Measurements from ENCODE around the gene ACOT4. TPM values are rescaled to one million over a fixed set of nuclear protein-coding genes. Genes with fewer than 3 reads are reported as not detected.
A peak's percentile ranks its signal among the peaks of the same experiment; 100 is the strongest.
"Not testable (repeated sequence)": the region's sequence is repeated elsewhere in the genome, so short reads cannot be mapped to it uniquely, and the experiment has no call there.

The ACOT4 gene
- total RNA-seq, 2 donors from 2014 or later: 2.3 to 3.4 TPM

DNA sequence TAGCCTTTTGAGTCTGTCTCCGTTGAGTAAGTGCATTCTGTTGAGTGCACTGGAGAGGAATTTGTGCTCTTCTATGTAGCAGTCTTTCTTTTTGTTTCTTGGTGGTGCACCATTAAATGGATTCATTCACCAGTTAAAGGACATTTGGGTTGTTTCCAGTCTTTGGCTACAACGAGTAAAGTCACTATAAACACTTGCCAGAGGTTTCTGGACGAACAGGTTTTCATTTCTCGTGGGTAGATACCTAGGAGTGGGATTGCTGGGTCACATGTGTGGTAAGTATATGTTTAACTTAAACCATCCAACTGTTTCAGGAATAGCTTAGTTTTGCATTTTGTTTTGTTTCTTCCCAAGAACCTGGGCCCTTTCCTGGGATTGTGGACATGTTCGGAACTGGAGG, 18.6 kb upstream of the ACOT4 start:
- ATAC-seq; DNase-seq; intact Hi-C loops (cut with DNase I, micrococcal nuclease): not testable (repeated sequence)

DNA sequence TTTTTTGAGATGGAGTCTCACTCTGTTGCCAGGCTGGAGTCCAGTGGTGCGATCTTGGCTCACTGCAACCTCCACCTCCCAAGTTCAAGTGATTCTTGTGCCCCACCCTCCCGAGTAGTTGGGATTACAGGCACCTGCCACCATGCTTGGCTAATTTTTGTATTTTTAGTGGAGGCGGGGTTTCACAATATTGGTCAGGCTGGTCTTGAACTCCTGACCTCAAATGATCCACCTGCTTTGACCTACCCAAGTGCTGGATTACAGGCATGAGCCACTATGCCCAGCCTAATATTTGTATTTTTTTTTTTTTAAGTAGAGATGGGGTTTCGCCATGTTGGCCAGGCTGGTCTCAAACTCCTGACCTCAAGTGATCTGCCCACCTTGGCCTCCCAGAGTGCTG, 17.9 kb upstream of the ACOT4 start:
- intact Hi-C loops (cut with DNase I, micrococcal nuclease); ATAC-seq; DNase-seq: not testable (repeated sequence)

DNA sequence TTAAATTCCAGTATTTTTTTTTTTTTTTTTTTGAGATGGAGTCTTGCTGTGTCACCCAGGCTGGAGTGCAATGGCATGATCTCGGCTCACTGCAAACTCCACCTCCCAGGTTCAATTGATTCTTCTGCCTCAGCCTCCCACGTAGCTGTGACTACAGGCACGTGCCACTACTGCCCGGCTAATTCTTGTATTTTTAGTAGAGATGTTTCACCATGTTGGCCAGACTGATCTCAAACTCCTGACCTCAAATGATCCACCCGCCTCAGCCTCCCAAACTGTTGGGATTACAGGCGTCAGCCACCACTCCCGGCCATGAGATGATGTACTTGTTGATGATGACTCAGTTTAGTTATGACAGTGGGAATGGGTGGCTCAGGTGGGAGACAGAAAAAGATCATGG, 17.4 kb upstream of the ACOT4 start:
- ATAC-seq; intact Hi-C loops (cut with DNase I, micrococcal nuclease); DNase-seq: not testable (repeated sequence)

- DNase-seq (no peak), ATAC-seq (no peak)
- intact Hi-C loops (cut with DNase I, micrococcal nuclease): no loop called here
These were observed 15.3 kb upstream of the ACOT4 start for GRCh38 chr14:73576391-73576790.

DNA sequence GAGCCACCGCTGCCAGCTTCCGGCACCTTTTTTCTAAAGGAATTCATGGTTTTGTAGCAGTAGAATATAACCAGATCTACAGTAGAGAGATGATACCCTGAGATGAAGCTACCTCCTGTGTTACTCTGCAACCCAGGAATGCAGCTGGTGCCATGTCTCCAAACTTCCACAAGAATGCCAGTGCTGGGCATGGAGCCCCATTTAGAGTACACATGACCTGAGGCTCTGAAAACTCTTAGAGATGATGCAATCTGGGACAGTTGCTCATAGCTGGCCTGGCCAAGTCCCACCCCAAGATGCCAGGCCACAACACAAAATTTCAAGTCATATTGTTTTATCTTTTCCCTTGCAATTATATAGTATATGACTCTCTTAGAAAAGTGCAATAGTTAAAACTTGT, 14.5 kb upstream of the ACOT4 start:
- DNase-seq; intact Hi-C loops (cut with DNase I, micrococcal nuclease); ATAC-seq: not testable (repeated sequence)

- intact Hi-C loops (cut with DNase I, micrococcal nuclease); ATAC-seq; DNase-seq: not testable (repeated sequence)
These were observed 9.3 kb upstream of the ACOT4 start for GRCh38 chr14:73582102-73582979.

- ATAC-seq (no peak), DNase-seq (no peak)
- intact Hi-C loops (cut with DNase I, micrococcal nuclease): no loop called here
These were observed 3.0 kb upstream of the ACOT4 start for GRCh38 chr14:73588695-73589094.

GRCh38 chr14:73589116-73589515, 2.6 kb upstream of the ACOT4 start:
- ATAC-seq: no peak
- intact Hi-C loops (cut with DNase I, micrococcal nuclease): no loop called here
- no peak for DNase-seq

DNA sequence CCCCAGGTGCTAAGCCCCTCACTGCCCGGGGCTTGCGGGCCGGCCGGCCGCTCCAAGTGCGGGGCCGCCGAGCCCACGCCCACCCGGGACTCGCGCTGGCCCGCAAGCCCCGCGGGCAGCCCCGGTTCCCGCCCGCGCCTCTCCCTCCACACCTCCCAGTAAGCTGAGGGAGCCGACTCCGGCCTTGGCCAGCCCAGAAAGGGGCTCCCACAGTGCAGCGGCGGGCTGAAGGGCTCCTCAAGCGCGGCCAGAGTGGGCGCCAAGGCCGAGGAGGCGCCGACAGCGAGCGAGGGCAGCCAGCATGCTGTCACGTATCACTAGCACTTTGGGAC, 1.0 kb upstream of the ACOT4 start:
- intact Hi-C loops (cut with DNase I, micrococcal nuclease); DNase-seq; ATAC-seq: not testable (repeated sequence)

GRCh38 chr14:73594491-73594890, 2.8 kb downstream of the ACOT4 start:
- ATAC-seq (no peak), DNase-seq (no peak)
- intact Hi-C loops (cut with DNase I, micrococcal nuclease): no loop called here

DNA sequence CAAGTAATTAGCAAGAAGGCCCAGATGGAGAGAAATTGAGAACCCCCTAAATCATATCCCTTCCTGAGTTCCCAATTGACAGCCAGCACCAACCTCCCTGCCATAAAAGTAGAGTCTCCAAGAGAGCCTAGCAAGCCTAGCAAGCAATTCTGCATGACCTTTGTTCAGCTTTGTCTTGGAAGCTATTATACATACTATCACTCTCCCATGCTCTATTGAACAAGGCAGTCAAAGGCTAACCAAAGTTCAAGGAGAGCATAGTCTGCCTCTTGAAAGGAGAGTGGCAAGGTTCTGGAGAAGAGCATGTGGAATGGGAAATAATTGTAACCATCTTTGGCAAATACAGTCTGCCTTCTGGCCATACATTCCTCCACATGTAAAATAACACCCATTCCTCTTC, 7.8 kb downstream of the ACOT4 start:
- intact Hi-C loops (cut with DNase I, micrococcal nuclease): no loop called here
- DNase-seq (no peak), ATAC-seq (peak; percentile 99)

DNA sequence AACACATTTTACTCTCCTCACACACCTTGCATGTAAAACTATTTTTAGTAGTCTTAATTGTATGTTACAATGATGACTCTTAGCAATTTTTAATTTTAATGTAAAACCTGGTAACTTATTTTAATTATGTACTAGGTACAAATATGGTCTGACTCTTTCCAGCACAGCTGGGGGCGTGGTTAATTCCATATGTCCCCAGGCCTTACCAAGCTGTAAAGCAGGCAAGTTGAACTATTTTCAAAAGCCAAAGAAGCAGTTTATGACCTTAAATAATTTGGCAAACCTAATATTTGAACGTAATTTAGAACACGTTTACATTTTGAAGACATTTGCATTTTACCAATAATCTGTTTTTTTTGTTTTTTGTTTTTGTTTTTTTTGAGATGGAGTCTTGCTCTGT, 11.3 kb downstream of the ACOT4 start:
- intact Hi-C loops (cut with DNase I, micrococcal nuclease): no loop called here
- ATAC-seq (no peak), DNase-seq (no peak)

DNA sequence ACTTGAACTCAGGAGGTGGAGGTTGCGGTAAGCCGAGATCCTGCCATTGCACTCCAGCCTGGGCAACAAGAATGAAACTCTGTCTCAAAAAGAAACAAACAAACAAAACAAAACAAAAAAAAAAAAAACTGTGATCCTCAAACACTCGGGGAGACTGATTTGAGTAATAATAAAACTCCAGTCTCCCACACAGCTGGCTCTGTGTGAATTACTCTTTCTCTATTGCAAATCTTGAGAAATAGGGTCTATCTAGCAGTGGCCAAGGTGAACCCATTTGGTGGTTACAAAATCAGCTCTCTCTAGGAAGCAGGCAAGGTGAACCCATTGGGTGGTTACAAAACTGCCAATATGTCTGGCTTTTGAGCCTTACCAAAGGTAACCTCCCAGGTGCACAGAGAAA, 14.6 kb downstream of the ACOT4 start:
- ATAC-seq: no peak
- intact Hi-C loops (cut with DNase I, micrococcal nuclease): no loop called here
- no peak for DNase-seq

DNA sequence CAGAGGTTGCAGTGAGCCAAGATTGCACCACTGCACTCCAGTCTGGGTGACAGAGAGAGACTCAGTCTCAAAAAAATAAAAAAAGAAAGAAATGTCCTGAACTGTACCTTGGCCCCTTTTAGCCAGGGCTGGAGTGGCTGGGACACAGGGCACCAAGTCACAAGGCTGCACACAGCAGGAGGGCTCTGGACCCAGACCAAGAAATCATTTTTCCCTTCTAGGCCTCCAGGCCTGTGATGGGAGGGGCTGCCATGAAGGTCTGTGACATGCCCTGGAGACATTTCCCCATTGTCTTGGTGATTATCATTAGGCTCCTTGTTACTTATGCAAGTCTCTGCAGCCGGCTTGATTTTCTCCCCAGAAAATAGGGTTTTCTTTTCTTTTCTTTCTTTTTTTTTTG, 15.6 kb downstream of the ACOT4 start:
- intact Hi-C loops (cut with DNase I, micrococcal nuclease): no loop called here
- ATAC-seq: no peak
- no peak for DNase-seq

DNA sequence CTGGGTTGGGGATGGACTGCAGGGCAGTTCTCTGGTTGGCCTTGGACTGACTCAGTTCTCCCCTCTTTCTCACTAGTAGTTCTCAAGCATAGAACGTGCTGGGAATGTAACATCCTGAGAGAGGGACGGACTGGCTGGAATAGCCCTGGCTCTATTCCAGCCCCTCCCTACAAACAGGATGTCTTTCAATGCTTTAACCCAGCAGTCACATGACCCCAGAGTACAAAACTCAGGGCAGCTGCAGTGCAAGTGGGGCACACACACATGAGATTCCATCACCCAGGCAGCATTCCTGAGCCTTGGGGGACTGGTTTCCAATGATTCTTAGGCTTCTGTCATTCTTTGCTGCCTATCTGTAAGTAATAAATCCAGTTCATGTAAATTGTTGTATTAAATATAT, 19.0 kb downstream of the ACOT4 start:
- DNase-seq (no peak), ATAC-seq (no peak)
- intact Hi-C loops (cut with DNase I, micrococcal nuclease): no loop called here

GRCh38 chr14:73612339-73613045, 20.8 kb downstream of the ACOT4 start, which contains the start of gene ACOT6:
ACOT6 (plus strand) TSS chr14:73612517; CDS start chr14:73612572, 55 bp downstream.
- DNase-seq: peak; percentile 63 to 74
- peak; percentile 90 for ATAC-seq
- intact Hi-C loops (cut with DNase I, micrococcal nuclease): no loop called here

DNA sequence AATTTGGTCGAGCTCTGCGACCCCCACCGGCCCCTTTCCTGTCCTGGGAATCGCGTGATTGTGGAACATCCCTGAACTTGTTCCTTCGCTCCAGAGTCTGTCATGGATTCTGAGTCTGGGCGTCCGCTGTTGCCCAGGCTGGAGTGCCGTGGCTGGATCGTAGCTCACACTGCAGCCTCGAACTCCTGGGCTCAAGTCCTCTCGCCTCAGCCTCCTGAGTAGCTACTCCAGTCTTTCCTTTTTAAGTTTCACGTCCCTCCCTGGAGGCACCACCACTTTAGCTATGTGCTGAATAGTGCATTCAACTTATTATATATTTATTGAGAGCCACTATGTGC, 21.3 kb downstream of the ACOT4 start:
- ATAC-seq (peak; percentile 34), DNase-seq (no peak)
- intact Hi-C loops (cut with DNase I, micrococcal nuclease): no loop called here

- no peak for DNase-seq
These were observed 21.8 kb downstream of the ACOT4 start for GRCh38 chr14:73613419-73613963.

DNA sequence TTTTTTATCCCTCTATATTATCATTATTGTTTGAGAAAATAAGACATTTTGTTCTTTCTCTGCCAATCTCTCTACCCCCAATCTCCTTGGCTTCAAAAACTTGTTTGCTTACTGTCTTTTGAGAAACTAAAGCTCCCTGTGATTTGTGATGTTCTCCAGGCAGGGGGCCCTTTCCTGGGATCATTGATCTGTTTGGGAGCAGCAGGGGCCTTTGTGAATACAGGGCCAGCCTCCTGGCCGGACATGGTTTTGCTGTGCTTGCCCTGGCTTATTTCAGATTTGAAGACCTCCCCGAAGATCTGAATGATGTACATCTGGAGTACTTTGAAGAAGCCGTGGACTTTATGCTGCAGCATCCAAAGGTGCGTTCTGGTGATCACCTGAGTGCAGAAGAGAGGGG, 25.2 kb downstream of the ACOT4 start:
- DNase-seq: no peak
- no peak for ATAC-seq
- intact Hi-C loops (cut with DNase I, micrococcal nuclease): no loop called here

More at GRCh38 chr14:73613419-73613963, 21.8 kb downstream of the ACOT4 start:
- intact Hi-C loops (cut with DNase I, micrococcal nuclease): no loop called here
- no peak for ATAC-seq

GRCh38 chr14:73619524-73619923, 27.9 kb downstream of the ACOT4 start:
- ATAC-seq: no peak
- DNase-seq: no peak
- intact Hi-C loops (cut with DNase I, micrococcal nuclease): no loop called here

Data from left colon (tissue), 2 donors.